NT2/D1 (cell line): ENCODE results near the gene MKLN1.

Experiments
- DNase-seq: peaks from one replicate; pipeline ENCODE4 v3.0.0-alpha.2; 2011; ENCODE audit warnings: low read depth, low spot score
- H3K27me3 ChIP-seq: 2 replicates; pipeline ENCODE4 v1.6.0; 2011; ENCODE audit warnings: mild to moderate bottlenecking; ENCODE audit not compliant: insufficient read length, insufficient read depth
- H3K36me3 ChIP-seq: 2 replicates; pipeline ENCODE4 v1.6.1; 2011; ENCODE audit warnings: mild to moderate bottlenecking, low read length, mixed read lengths; ENCODE audit not compliant: insufficient read depth, insufficient read length
- H3K4me1 ChIP-seq: 2 replicates; pipeline ENCODE4 v1.5.1; 2011; ENCODE audit not compliant: insufficient read depth, insufficient read length
- H3K4me3 ChIP-seq: 2 replicates; pipeline ENCODE4 v1.5.1; 2011; ENCODE audit warnings: low read depth; ENCODE audit not compliant: insufficient read length
- H3K9ac ChIP-seq: 2 replicates; pipeline ENCODE4 v1.6.0; 2011; ENCODE audit warnings: low read depth; ENCODE audit not compliant: insufficient read length
- H3K9me3 ChIP-seq: 2 replicates; pipeline ENCODE4 v1.5.1; 2011; ENCODE audit warnings: mild to moderate bottlenecking, low read length; ENCODE audit not compliant: insufficient read depth
- SUZ12 ChIP-seq: IDR thresholded peaks from 2 replicates; pipeline ENCODE4 v1.6.1; 2011; ENCODE audit not compliant: insufficient read length, insufficient read depth; ENCODE audit errors: extremely low read depth
- YY1 ChIP-seq: IDR thresholded peaks from 2 replicates; pipeline ENCODE4 v1.6.1; 2011; ENCODE audit not compliant: insufficient read length, insufficient read depth
- ZNF274 ChIP-seq: IDR thresholded peaks from 2 replicates; pipeline ENCODE4 v1.6.1; 2011; ENCODE audit warnings: mild to moderate bottlenecking, low read depth, low read length

Gene MKLN1

DNA sequence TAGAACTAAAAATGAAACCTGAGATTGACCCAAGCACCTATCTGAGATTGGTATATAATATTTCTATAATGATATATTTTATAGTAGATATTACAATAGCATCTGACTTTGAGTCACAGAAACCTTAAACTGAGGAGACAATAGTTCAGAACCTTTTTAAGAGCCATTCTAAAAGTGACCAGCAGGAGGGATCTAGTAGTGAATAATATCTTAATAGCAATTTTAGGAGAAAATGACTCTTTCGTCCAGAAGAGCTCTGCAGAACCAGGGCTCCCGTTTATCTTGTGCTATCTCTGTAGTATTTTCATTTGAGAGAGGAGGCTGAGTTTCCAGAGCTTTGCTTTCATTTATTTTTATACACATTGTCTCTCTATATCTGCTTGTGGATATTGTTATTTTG is 160.7 kb downstream of the MKLN1 start:
- DNase-seq, result no peak
- TF ChIP-seq YY1, result no peak
- no peak for TF ChIP-seq ZNF274
- no peak for TF ChIP-seq SUZ12
- Histone ChIP-seq H3K9me3 (no peaks in the 10 kb centered on the region), H3K4me1 (no peaks in the 10 kb centered on the region), H3K27me3 (no peaks in the 10 kb centered on the region), H3K9ac (no peak overlapping the region), H3K4me3 (no peak overlapping the region), H3K36me3 (peaks cover 6% of the 10 kb centered on the region)

GRCh38 chr7:131489196-131489595 is 161.5 kb downstream of the MKLN1 start:
- no peak for TF ChIP-seq ZNF274
- TF ChIP-seq YY1, result no peak
- TF ChIP-seq SUZ12, result no peak
- Histone ChIP-seq H3K4me3 (no peak overlapping the region), H3K9me3 (no peaks in the 10 kb centered on the region), H3K36me3 (peaks cover 3% of the 10 kb centered on the region), H3K4me1 (no peaks in the 10 kb centered on the region), H3K9ac (no peak overlapping the region), H3K27me3 (no peaks in the 10 kb centered on the region)
- no peak for DNase-seq

DNA sequence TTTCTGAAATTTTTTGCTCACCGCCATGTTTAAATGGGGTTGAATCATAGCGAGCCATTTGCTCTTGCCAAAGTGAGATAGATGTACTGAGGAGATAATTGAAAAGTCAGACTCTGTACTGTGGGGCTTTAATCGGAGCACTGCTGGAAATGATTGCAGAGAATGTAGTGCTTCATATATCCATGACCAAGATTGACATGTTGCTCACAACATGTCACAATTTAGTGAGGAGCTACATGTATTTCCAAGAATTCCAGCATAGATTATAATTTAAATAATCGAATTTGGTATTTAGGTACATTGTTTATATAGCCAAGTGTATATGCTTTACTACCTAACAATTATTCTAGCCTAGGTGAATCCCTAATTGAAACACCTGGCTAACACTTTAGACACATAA is 162.2 kb downstream of the MKLN1 start:
- no peaks in the 10 kb centered on the region for H3K9me3 ChIP-seq
- no peaks in the 10 kb centered on the region for H3K27me3 ChIP-seq

GRCh38 chr7:131493081-131493480 is 165.4 kb downstream of the MKLN1 start:
- Histone ChIP-seq H3K4me3 (no peak overlapping the region), H3K9ac (no peak overlapping the region), H3K36me3 (peaks cover 12% of the 10 kb centered on the region), H3K27me3 (no peaks in the 10 kb centered on the region), H3K9me3 (no peaks in the 10 kb centered on the region), H3K4me1 (no peaks in the 10 kb centered on the region)
- no peak for DNase-seq
- TF ChIP-seq SUZ12 (no peak), YY1 (no peak), ZNF274 (no peak)

More for the DNA sequence above, 162.2 kb downstream of the MKLN1 start:
- Histone ChIP-seq H3K4me1 (no peaks in the 10 kb centered on the region), H3K9ac (no peak overlapping the region), H3K36me3 (peaks cover 3% of the 10 kb centered on the region), H3K4me3 (no peak overlapping the region)
- DNase-seq, result no peak
- TF ChIP-seq SUZ12, result no peak
- TF ChIP-seq ZNF274, result no peak
- TF ChIP-seq YY1, result no peak

DNA sequence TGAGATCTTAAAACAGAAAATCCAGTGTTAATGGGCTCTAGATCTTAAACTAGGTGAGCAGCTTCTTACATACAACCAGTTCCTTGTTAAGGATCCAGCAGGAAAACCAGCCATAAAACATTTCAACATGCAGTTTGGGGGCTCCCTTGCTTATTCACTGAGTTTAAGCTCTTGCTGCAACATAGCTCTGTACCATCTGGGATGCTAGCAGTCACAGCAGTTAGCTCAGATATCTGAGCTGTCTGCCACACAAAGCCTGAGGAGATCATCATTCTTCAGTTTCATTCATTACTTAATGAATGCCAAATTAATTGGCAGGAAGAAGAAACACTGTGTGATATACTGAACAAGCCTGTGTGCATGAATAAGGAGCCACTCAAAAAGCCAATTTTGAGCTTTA is 165.9 kb downstream of the MKLN1 start:
- H3K27me3 ChIP-seq, result no peaks in the 10 kb centered on the region
- no peaks in the 10 kb centered on the region for H3K4me1 ChIP-seq
- H3K9me3 ChIP-seq, result no peaks in the 10 kb centered on the region
- no peak for DNase-seq
- H3K9ac ChIP-seq, result no peak overlapping the region
- TF ChIP-seq SUZ12, result no peak
- no peak for TF ChIP-seq ZNF274
- TF ChIP-seq YY1, result no peak
- peaks cover 17% of the 10 kb centered on the region for H3K36me3 ChIP-seq
- H3K4me3 ChIP-seq, result no peak overlapping the region

DNA sequence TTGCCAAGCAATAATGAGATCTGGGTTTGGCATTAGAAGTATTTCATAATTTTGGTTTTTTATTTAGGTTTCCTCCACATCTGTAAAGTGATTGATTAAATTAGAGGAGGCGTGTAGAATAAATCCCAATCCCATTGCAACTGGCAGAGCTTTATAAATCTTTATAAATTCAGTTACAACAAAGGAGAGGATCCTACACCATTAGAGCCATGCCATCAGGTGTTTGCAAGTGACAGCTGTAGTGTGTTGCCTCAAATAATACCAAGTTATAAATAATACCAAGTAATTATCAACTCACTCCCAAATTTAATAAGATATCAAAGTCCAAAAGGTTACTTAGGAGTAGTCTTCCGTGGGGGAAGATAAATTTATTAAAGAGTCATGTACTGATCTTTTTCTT is 166.5 kb downstream of the MKLN1 start:
- DNase-seq, result no peak
- Histone ChIP-seq H3K4me3 (no peak overlapping the region), H3K36me3 (peaks cover 23% of the 10 kb centered on the region), H3K9me3 (no peaks in the 10 kb centered on the region), H3K27me3 (no peaks in the 10 kb centered on the region), H3K4me1 (no peaks in the 10 kb centered on the region), H3K9ac (no peak overlapping the region)
- TF ChIP-seq YY1, result no peak

GRCh38 chr7:131495669-131496498 is 168.2 kb downstream of the MKLN1 start:
- Histone ChIP-seq H3K27me3 (no peaks in the 10 kb centered on the region), H3K4me1 (no peaks in the 10 kb centered on the region), H3K36me3 (peaks cover 35% of the 10 kb centered on the region), H3K4me3 (no peak overlapping the region), H3K9me3 (no peaks in the 10 kb centered on the region), H3K9ac (no peak overlapping the region)
- DNase-seq, result no peak
- TF ChIP-seq YY1 (no peak), ZNF274 (no peak), SUZ12 (no peak)
